Lower lobe of right lung (tissue), 2 donors: Measurements from ENCODE around the gene ZNRF3. TPM values are rescaled to one million over a fixed set of nuclear protein-coding genes. Genes with fewer than 3 reads are reported as not detected.

Source experiments
- ATAC-seq, 2 donors: fragments of 200-7000 bp; cut with Tn5 transposase; one replicate each; pipeline ENCODE4 v1.9.1; 2020 to 2022; ENCODE audit warnings: mild to moderate bottlenecking in 2 of 2, moderate library complexity in 2 of 2
- DNase-seq: peaks from one replicate; pipeline ENCODE4 v3.0.0-alpha.2; 2020
- H3K27ac ChIP-seq: fragments of 200-600 bp; one replicate; pipeline ENCODE4 v1.8.0; 2022
- H3K27me3 ChIP-seq: fragments of 200-600 bp; one replicate; pipeline ENCODE4 v1.8.0; 2022; ENCODE audit warnings: low read depth
- H3K36me3 ChIP-seq: fragments of 200-600 bp; one replicate; pipeline ENCODE4 v1.8.0; 2022; ENCODE audit warnings: mild to moderate bottlenecking
- H3K4me1 ChIP-seq: fragments of 200-600 bp; one replicate; pipeline ENCODE4 v1.8.0; 2022
- H3K4me3 ChIP-seq: fragments of 200-600 bp; one replicate; pipeline ENCODE4 v1.8.0; 2022; ENCODE audit warnings: mild to moderate bottlenecking
- H3K9me3 ChIP-seq: fragments of 200-600 bp; one replicate; pipeline ENCODE4 v1.8.0; 2022
- CTCF ChIP-seq: fragments of 200-600 bp; IDR thresholded peaks from one replicate; pipeline ENCODE4 v1.8.0; 2022; ENCODE audit warnings: antibody characterized with exemption, mild to moderate bottlenecking
- intact Hi-C: fragments of 100-400 bp; cut with DNase I; formaldehyde crosslinking; loops from one replicate; pipeline ENCODE4 v1.11.0; 2022
- total RNA-seq: library from RNA; stranded (reverse); fragmentation: NEBNext Ultra II Directional; extraction: Animal tissue kit (Norgen Biotek cat#: 25700); gene quantifications from one replicate; pipeline ENCODE4 v1.2.1, GENCODE V29; 2021
- donor health status: DM: no; HTN: yes; CAD: no; lungs with severe emphysema.

The ZNRF3 gene
- total RNA-seq, 1 donor from 2014 or later = 11.3 TPM

- no peak for TF ChIP-seq CTCF
These were observed 27.4 kb downstream of the ZNRF3 start for GRCh38 chr22:28910569-28911303.

GRCh38 chr22:28911304-28911690 lies 27.9 kb downstream of the ZNRF3 start:
- Histone ChIP-seq H3K36me3 (no peaks in the 10 kb centered on the region), H3K9me3 (no peaks in the 10 kb centered on the region), H3K27ac (peak overlapping the region; percentile 72), H3K27me3 (no peaks in the 10 kb centered on the region), H3K4me3 (no peak overlapping the region), H3K4me1 (peaks cover 61% of the 10 kb centered on the region)
- intact Hi-C loops = no loop called here
- DNase-seq = no peak
- peak; percentile 71 to 78 for ATAC-seq
- no peak for TF ChIP-seq CTCF

More at GRCh38 chr22:28910569-28911303, 27.4 kb downstream of the ZNRF3 start:
- Histone ChIP-seq H3K4me3 (no peak overlapping the region), H3K27ac (peak overlapping the region; percentile 72), H3K36me3 (no peaks in the 10 kb centered on the region), H3K4me1 (peaks cover 56% of the 10 kb centered on the region), H3K27me3 (no peaks in the 10 kb centered on the region), H3K9me3 (no peaks in the 10 kb centered on the region)
- intact Hi-C loops = no loop called here
- DNase-seq (no peak), ATAC-seq (no peak)

- TF ChIP-seq CTCF = no peak
- Histone ChIP-seq H3K4me1 (peaks cover 68% of the 10 kb centered on the region), H3K27me3 (no peaks in the 10 kb centered on the region), H3K36me3 (no peaks in the 10 kb centered on the region), H3K9me3 (no peaks in the 10 kb centered on the region), H3K4me3 (no peak overlapping the region), H3K27ac (peak overlapping the region; percentile 72)
- intact Hi-C loops = no loop called here
- DNase-seq = no peak
- ATAC-seq = peak; percentile 87 to 91
These were observed 28.7 kb downstream of the ZNRF3 start for GRCh38 chr22:28911777-28912669.

GRCh38 chr22:28914201-28914600 lies 30.8 kb downstream of the ZNRF3 start:
- Histone ChIP-seq H3K36me3 (no peaks in the 10 kb centered on the region), H3K4me1 (peaks cover 84% of the 10 kb centered on the region), H3K27ac (peak overlapping the region; percentile 24), H3K9me3 (no peaks in the 10 kb centered on the region), H3K27me3 (no peaks in the 10 kb centered on the region), H3K4me3 (no peak overlapping the region)
- no peak for ATAC-seq
- TF ChIP-seq CTCF = no peak
- intact Hi-C loops = no loop called here
- DNase-seq = no peak

- peaks cover 76% of the 10 kb centered on the region for H3K4me1 ChIP-seq
- no peaks in the 10 kb centered on the region for H3K9me3 ChIP-seq
- no peak for DNase-seq
- no peaks in the 10 kb centered on the region for H3K27me3 ChIP-seq
- no peak overlapping the region for H3K4me3 ChIP-seq
- no peak for TF ChIP-seq CTCF
- no peaks in the 10 kb centered on the region for H3K36me3 ChIP-seq
- no peak overlapping the region for H3K27ac ChIP-seq
- no peak for ATAC-seq
- intact Hi-C loops = no loop called here
These were observed 32.6 kb downstream of the ZNRF3 start for GRCh38 chr22:28915969-28916368.
